ENCODE results near the gene NKX3-2. TPM values are rescaled to one million over a fixed set of nuclear protein-coding genes. Genes with fewer than 3 reads are reported as not detected.

The NKX3-2 gene
- polyA plus RNA-seq, 1 experiment = 0.02 TPM

- ChIA-PET CTCF (interaction anchor here (1.0 kb wide), 1 partner anchor 17 kb away, joined by 3 read pairs; no protein-coding TSS in a partner anchor), POLR2A (no interaction called here)
- no peak for DNase-seq (ENCODE audit: low read depth)
- H3K27me3 ChIP-seq (ENCODE audit: control insufficient read depth, insufficient read depth, low read length) = peaks cover 60% of the 10 kb centered on the region
- no peak for TF ChIP-seq CTCF (IDR thresholded peaks at IDR 0.05; ENCODE audit: insufficient read depth, low read depth, low read length)
- no peak overlapping the region for H3K4me3 ChIP-seq (ENCODE audit: low read depth, low read length)
- no peaks in the 10 kb centered on the region for H3K36me3 ChIP-seq (ENCODE audit: control insufficient read depth, insufficient read depth, low read length)
These were observed 19.6 kb downstream of the NKX3-2 start for GRCh38 chr4:13524504-13525243.

DNA sequence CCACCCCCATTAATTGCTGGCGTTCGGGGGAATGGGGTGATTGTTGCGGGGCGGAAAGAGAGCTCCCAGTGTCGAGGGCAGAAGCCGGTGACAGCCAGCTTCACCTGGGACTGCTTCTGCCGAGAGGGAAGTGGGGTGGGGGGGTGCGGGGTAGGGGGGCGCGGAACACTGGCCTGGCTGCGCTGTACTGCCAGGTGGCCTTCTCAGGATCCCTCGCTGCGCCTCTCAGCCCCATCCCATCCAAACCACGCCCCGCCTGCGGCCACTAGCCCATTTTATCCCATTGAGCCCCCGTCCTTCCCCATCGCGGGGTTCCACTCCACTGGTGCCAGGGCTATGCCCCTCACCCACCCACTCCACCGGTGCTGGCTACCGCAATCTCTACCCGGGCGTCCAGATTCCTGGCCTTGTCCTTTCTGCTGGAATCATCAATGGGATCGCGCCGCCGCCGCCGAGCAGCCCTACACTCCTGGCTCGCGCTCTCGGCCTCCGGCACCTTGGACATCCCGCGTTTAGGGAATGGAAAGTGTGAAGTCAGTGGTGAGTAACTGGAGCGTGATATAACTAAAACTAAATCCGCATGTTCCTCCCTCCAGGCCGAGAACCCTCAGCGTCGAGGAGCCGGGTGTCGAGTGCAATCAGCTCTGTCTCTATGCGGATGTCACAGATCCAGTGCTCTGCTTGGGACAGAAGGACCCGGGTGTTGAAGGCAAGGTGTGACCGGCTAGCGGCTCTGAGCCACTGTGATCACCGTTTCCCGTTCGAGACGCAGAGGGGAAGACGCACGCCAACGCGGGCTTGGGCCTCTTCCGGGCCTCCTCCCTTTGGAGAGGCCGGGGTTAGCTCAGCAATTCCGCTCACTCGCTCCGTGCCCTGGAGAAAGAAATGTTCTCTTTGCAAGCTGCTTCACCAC, 20.5 kb downstream of the NKX3-2 start:
- CTCF ChIA-PET = interaction anchor here (1.0 kb wide), 1 partner anchor 18 kb away, joined by 3 read pairs; no protein-coding TSS in a partner anchor
- H3K27me3 ChIP-seq (ENCODE audit: control insufficient read depth, insufficient read depth, low read length) = peaks cover 52% of the 10 kb centered on the region
- TF ChIP-seq CTCF (IDR thresholded peaks at IDR 0.05; ENCODE audit: insufficient read depth, low read depth, low read length) = no peak
- no peaks in the 10 kb centered on the region for H3K36me3 ChIP-seq (ENCODE audit: control insufficient read depth, insufficient read depth, low read length)
- H3K4me3 ChIP-seq (ENCODE audit: low read depth, low read length) = no peak overlapping the region
- no peak for DNase-seq (ENCODE audit: low read depth)
- POLR2A ChIA-PET = no interaction called here

DNA sequence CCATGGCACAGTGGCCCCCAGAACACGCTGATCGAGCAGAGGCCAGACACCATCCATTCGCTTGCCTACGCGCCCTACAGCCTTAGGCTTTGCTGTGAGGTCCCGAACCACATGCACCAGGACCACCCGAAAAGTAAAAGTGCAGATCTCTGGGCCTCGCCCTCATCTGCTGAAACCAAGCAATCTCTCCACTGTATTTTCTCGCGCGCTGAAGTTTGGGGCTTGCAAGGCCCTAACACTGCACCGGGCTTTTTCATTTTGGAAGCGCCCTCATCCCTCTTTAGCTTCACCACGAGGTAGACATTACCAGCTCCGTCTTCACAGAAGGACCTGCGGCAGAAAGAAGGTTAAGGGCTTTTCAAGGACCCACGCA, 21.2 kb downstream of the NKX3-2 start:
- no peaks in the 10 kb centered on the region for H3K36me3 ChIP-seq (ENCODE audit: control insufficient read depth, insufficient read depth, low read length)
- no peak for DNase-seq (ENCODE audit: low read depth)
- no peak overlapping the region for H3K4me3 ChIP-seq (ENCODE audit: low read depth, low read length)
- peaks cover 48% of the 10 kb centered on the region for H3K27me3 ChIP-seq (ENCODE audit: control insufficient read depth, insufficient read depth, low read length)
- POLR2A ChIA-PET = no interaction called here
- CTCF ChIA-PET = no interaction called here
- TF ChIP-seq CTCF (IDR thresholded peaks at IDR 0.05; ENCODE audit: insufficient read depth, low read depth, low read length) = no peak

DNA sequence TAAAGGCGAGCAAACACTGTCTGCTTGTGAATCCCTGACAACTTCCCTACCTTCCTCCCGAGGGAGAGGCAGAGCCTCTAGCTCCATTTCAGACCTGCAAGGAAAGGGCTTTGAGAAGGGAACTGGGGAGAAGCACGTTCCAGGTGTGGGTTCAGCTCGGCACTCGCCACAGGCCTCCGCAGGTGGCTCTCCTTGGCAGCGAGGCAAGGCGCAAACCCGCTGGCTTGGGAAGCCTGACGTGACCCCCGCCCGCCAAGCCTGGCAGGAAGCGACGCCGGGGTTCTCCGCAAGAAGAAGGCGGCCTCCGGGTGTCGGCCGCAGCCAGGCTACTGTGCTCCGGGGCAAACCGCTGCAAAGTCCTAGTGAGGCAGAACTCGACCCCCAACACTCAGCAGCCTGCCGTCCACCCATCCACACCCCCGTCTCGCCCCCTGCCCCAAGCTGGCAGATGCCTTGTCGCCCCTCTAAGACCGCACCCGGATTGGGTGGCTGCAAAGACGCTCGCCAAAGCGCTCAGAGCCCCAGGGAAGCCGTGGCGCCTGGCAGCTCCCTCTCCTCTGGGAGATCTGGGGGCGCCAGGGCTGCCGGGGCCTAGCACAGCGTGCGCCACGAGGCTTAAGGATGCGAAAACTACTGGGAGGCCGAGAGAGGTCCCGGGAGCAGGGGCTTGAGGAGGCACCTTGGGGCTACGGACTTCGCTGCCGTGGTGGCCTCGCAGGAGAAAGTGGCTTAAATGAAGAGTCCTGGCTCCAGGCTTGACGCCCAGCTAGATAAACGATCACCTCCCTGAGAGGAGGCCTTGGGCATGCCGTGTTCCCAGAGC, 21.8 kb downstream of the NKX3-2 start:
- Histone ChIP-seq H3K36me3 (ENCODE audit: control insufficient read depth, insufficient read depth, low read length) (no peaks in the 10 kb centered on the region), H3K27me3 (ENCODE audit: control insufficient read depth, insufficient read depth, low read length) (peaks cover 44% of the 10 kb centered on the region), H3K4me3 (ENCODE audit: low read depth, low read length) (no peak overlapping the region)
- ChIA-PET POLR2A (no interaction called here), CTCF (interaction anchor here (0.6 to 1.0 kb wide), 2 partner anchors 39 to 266 kb away, joined by 3 read pairs; no protein-coding TSS in a partner anchor)
- no peak for DNase-seq (ENCODE audit: low read depth)
- no peak for TF ChIP-seq CTCF (IDR thresholded peaks at IDR 0.05; ENCODE audit: insufficient read depth, low read depth, low read length)

Measured in BJ (cell line).